K562 (cell line): ENCODE data around the gene HYAL1. TPM values are rescaled to one million over a fixed set of nuclear protein-coding genes. Genes with fewer than 3 reads are reported as not detected.

Experiments
- AFF4 ChIP-seq: sonication (generic); formaldehyde crosslinking; IDR thresholded peaks from 2 replicates; pipeline ENCODE4 v1.8.0; 2023; ENCODE audit warnings: mild to moderate bottlenecking, missing genetic modification reagents
- ATF2 ChIP-seq: sonication (generic); formaldehyde crosslinking; IDR thresholded peaks from 2 replicates; pipeline ENCODE4 v1.8.1; 2022; ENCODE audit warnings: missing genetic modification reagents
- CAMTA2 ChIP-seq: fragments of 250-450 bp; sonication (Bioruptor Pico); conservative IDR thresholded peaks from 2 replicates; pipeline ENCODE4 v1.5.1; 2022
- CBFA2T3 ChIP-seq: fragments of 450-650 bp; IDR thresholded peaks from 2 replicates; pipeline ENCODE4 v1.6.1; 2017
- CREB3L1 ChIP-seq: fragments of 450-650 bp; IDR thresholded peaks from 2 replicates; pipeline ENCODE4 v1.6.1; 2014; ENCODE audit warnings: low read depth, mild to moderate bottlenecking, moderate library complexity, borderline replicate concordance
- DMBX1 ChIP-seq: fragments of 250-450 bp; sonication (Bioruptor Pico); IDR thresholded peaks from 2 replicates; pipeline ENCODE4 v1.8.0; 2022; ENCODE audit warnings: inconsistent platforms, mild to moderate bottlenecking, moderate library complexity, borderline replicate concordance
- ETS2 ChIP-seq: IDR thresholded peaks from 2 replicates; pipeline ENCODE4 v1.6.1; 2016; ENCODE audit warnings: borderline replicate concordance, missing genetic modification characterization, mild to moderate bottlenecking, moderate library complexity, missing compliant biosample characterization; ENCODE audit not compliant: poor library complexity, severe bottlenecking
- FOXP1 ChIP-seq: sonication (generic); formaldehyde crosslinking; IDR thresholded peaks from 2 replicates; pipeline ENCODE4 v1.8.0; 2022; ENCODE audit warnings: mild to moderate bottlenecking, missing genetic modification reagents
- GATA2 ChIP-seq: sonication (generic); formaldehyde crosslinking; IDR thresholded peaks from 2 replicates; pipeline ENCODE4 v1.4.0; 2020; ENCODE audit warnings: mild to moderate bottlenecking, missing genetic modification reagents
- KAT7 ChIP-seq: sonication (generic); formaldehyde crosslinking; IDR thresholded peaks from 2 replicates; pipeline ENCODE4 v1.8.0; 2022; ENCODE audit warnings: missing genetic modification reagents, mild to moderate bottlenecking, borderline replicate concordance
- KLF10 ChIP-seq: fragments of 250-450 bp; sonication (Bioruptor Pico); IDR thresholded peaks from 2 replicates; pipeline ENCODE4 v1.6.1; 2021; ENCODE audit warnings: matching md5 sums
- LARP7 ChIP-seq: fragments of 450-650 bp; IDR thresholded peaks from 2 replicates; pipeline ENCODE4 v1.6.1; 2016
- LCOR ChIP-seq: sonication (generic); formaldehyde crosslinking; IDR thresholded peaks from 2 replicates; pipeline ENCODE4 v1.8.0; 2022; ENCODE audit warnings: mild to moderate bottlenecking, missing genetic modification reagents
- MAFF ChIP-seq: IDR thresholded peaks from 2 replicates; pipeline ENCODE4 v1.6.1; 2012; ENCODE audit warnings: low read length, improper control_type of control experiment
- MIER1 ChIP-seq: fragments of 450-650 bp; IDR thresholded peaks from 2 replicates; pipeline ENCODE4 v1.6.1; 2016; ENCODE audit warnings: antibody characterized with exemption, mild to moderate bottlenecking, low read depth
- NFRKB ChIP-seq: fragments of 450-650 bp; IDR thresholded peaks from 2 replicates; pipeline ENCODE4 v1.6.1; 2016; ENCODE audit warnings: low read depth
- TAF1 ChIP-seq: IDR thresholded peaks from 2 replicates; pipeline ENCODE4 v1.6.1; 2011; ENCODE audit warnings: mild to moderate bottlenecking, low read length, moderate library complexity; ENCODE audit not compliant: insufficient read depth, control insufficient read depth, severe bottlenecking; ENCODE audit errors: extremely low read depth
- THRAP3 ChIP-seq: fragments of 450-650 bp; IDR thresholded peaks from 2 replicates; pipeline ENCODE4 v1.6.1; 2016; ENCODE audit warnings: mild to moderate bottlenecking, inconsistent platforms, borderline replicate concordance
- TOE1 ChIP-seq, 2 experiments: fragments of 450-650 bp in 1 of 2; sonication (generic) in 1 of 2; formaldehyde crosslinking in 1 of 2; IDR thresholded peaks; 2 replicates each; pipeline versions ENCODE4 v1.7.1 to v1.8.0; 2016 to 2022; ENCODE audit warnings: borderline replicate concordance in 2 of 2, mild to moderate bottlenecking in 2 of 2, antibody characterized with exemption in 1 of 2, inconsistent platforms in 1 of 2, low read depth in 1 of 2, missing genetic modification reagents in 1 of 2, moderate library complexity in 1 of 2
- ZNF395 ChIP-seq: fragments of 200-800 bp; sonication (Bioruptor generic); IDR thresholded peaks from 2 replicates; pipeline ENCODE4 v1.6.1; 2017; ENCODE audit warnings: missing genetic modification characterization, missing compliant biosample characterization
- polyA plus RNA-seq, 8 experiments: library from polyadenylated mRNA; depleted of rRNA in 4 of 8; stranded (reverse) in 5 of 8; unstranded in 3 of 8; fragments of >200 nt; fragmentation: Nextera tagmentation in 2 of 8; fragmentation: Illumina TruSeq in 1 of 8; extraction: Ambion mirVana in 2 of 8; extraction: Trizol in 1 of 8; gene quantifications; 2 replicates each; pipeline versions ENCODE4 v1.2.1 to v1.2.3, GENCODE V29; 2011 to 2014; ENCODE audit warnings: inconsistent platforms in 1 of 8, missing spikeins in 1 of 8
- total RNA-seq, 7 experiments: library from RNA; depleted of rRNA in 6 of 7; stranded (reverse); fragments of >200 nt in 6 of 7; fragmentation: Illumina TruSeq in 2 of 7; extraction: Trizol in 2 of 7; gene quantifications; 2 replicates each; pipeline versions ENCODE4 v1.2.1 to v1.2.3, GENCODE V29; 2011 to 2021; ENCODE audit warnings: low replicate concordance in 1 of 7
- TF ChIP-seq, protein P1 (sequence below): sonication (generic); formaldehyde crosslinking; IDR thresholded peaks from 2 replicates; pipeline ENCODE4 v1.8.0; 2022; ENCODE audit warnings: mild to moderate bottlenecking, missing genetic modification reagents

Gene HYAL1
- total and polyA plus RNA-seq, 9 of the 15 experiments (the other 6 are each of a cell fraction or from before 2014, with no cell fraction given) = 1.4 to 8.5 (median 4.7) TPM

GRCh38 chr3:50299638-50299928 lies 3.8 kb downstream of the HYAL1 start (continued):
- no peak for TF ChIP-seq CBFA2T3
- no peak for TF ChIP-seq FOXP1 (CRISPR knock-in tag)
- TF ChIP-seq THRAP3 = no peak
- no peak for TF ChIP-seq ETS2
- TF ChIP-seq KAT7 = 0 out of 2 replicates have a peak, but pooled peaks have one; percentile 3
- TF ChIP-seq LCOR (CRISPR knock-in tag) = peak; percentile 76; the same call in 1 of the 2 replicates
- no peak for TF ChIP-seq CAMTA2
- TF ChIP-seq ATF2 (CRISPR knock-in tag) = no peak
- TF ChIP-seq, protein P1, sequence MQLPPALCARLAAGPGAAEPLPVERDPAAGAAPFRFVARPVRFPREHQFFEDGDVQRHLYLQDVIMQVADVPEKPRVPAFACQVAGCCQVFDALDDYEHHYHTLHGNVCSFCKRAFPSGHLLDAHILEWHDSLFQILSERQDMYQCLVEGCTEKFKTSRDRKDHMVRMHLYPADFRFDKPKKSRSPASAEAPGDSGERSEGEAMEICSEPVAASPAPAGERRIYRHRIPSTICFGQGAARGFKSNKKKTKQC (CRISPR knock-in tag) = no peak
- TF ChIP-seq ZNF395 (CRISPR knock-in tag) = no peak
- TF ChIP-seq MAFF = no peak
- TF ChIP-seq MIER1 = no peak
- TF ChIP-seq NFRKB = no peak
- TF ChIP-seq CREB3L1 = no peak
- TF ChIP-seq TAF1 = no peak
- no peak for TF ChIP-seq TOE1 (IDR thresholded peaks at IDR 0.05; ENCODE audit: borderline replicate concordance)
- no peak for TF ChIP-seq TOE1 (CRISPR knock-in tag; IDR thresholded peaks at IDR 0.05; ENCODE audit: borderline replicate concordance, low read depth)
- TF ChIP-seq DMBX1 (CRISPR knock-in tag) = no peak
- TF ChIP-seq AFF4 (CRISPR knock-in tag) = no peak
- no peak for TF ChIP-seq GATA2 (CRISPR knock-in tag)
- TF ChIP-seq LARP7 = no peak
- no peak for TF ChIP-seq KLF10 (CRISPR knock-in tag)
